HL-60 (cell line): ENCODE results near the gene AKR1B1.

Experiments used
- DNase-seq, 2 experiments: peaks; one replicate each; pipeline ENCODE4 v3.0.0-alpha.2; 2010 to 2020; ENCODE audit warnings: low read depth in 1 of 2, low spot score in 1 of 2
- H3K27ac ChIP-seq: fragments of 250-450 bp; sonication (Bioruptor Pico); replicated peaks from 2 replicates; pipeline ENCODE4 v1.5.1; 2020; ENCODE audit warnings: mild to moderate bottlenecking, moderate library complexity
- H3K27me3 ChIP-seq: fragments of 250-450 bp; sonication (Bioruptor Pico); 2 replicates; pipeline ENCODE4 v1.5.1; 2021; ENCODE audit warnings: mild to moderate bottlenecking, moderate library complexity; ENCODE audit not compliant: insufficient read depth, poor library complexity, severe bottlenecking
- H3K4me3 ChIP-seq: replicated peaks from 2 replicates; pipeline ENCODE4 v1.5.1; 2011; ENCODE audit warnings: mild to moderate bottlenecking, control low read depth, low read length; ENCODE audit not compliant: insufficient read depth
- CTCF ChIP-seq: IDR thresholded peaks from one replicate; pipeline ENCODE4 v1.5.1; 2011; ENCODE audit warnings: low read length, control low read depth, inconsistent platforms; ENCODE audit not compliant: insufficient read depth
- GABPA ChIP-seq: IDR thresholded peaks from 2 replicates; pipeline ENCODE4 v1.6.1; 2012; ENCODE audit warnings: low read depth
- POLR2AphosphoS5 ChIP-seq: IDR thresholded peaks from 2 replicates; pipeline ENCODE4 v1.6.1; 2012; ENCODE audit warnings: low read depth
- SPI1 ChIP-seq: IDR thresholded peaks from 2 replicates; pipeline ENCODE4 v1.6.1; 2012; ENCODE audit warnings: low read depth, mild to moderate bottlenecking, borderline replicate concordance
- TF ChIP-seq, protein P1 (sequence below): IDR thresholded peaks from 2 replicates; pipeline ENCODE4 v1.6.1; 2012; ENCODE audit warnings: low read depth; ENCODE audit not compliant: insufficient replicate concordance

AKR1B1 gene

GRCh38 chr7:134442441-134443220, 16.3 kb downstream of the AKR1B1 start:
- H3K4me3 ChIP-seq, result no peak overlapping the region
- no peaks in the 10 kb centered on the region for H3K27me3 ChIP-seq
- H3K27ac ChIP-seq, result no peak overlapping the region
- no peak for DNase-seq
- TF ChIP-seq CTCF (no peak), SPI1 (no peak)

GRCh38 chr7:134441264-134441663, 17.6 kb downstream of the AKR1B1 start:
- TF ChIP-seq GABPA, result no peak
- no peak for TF ChIP-seq SPI1
- no peak for TF ChIP-seq POLR2AphosphoS5
- no peak for TF ChIP-seq CTCF
- TF ChIP-seq, protein P1, sequence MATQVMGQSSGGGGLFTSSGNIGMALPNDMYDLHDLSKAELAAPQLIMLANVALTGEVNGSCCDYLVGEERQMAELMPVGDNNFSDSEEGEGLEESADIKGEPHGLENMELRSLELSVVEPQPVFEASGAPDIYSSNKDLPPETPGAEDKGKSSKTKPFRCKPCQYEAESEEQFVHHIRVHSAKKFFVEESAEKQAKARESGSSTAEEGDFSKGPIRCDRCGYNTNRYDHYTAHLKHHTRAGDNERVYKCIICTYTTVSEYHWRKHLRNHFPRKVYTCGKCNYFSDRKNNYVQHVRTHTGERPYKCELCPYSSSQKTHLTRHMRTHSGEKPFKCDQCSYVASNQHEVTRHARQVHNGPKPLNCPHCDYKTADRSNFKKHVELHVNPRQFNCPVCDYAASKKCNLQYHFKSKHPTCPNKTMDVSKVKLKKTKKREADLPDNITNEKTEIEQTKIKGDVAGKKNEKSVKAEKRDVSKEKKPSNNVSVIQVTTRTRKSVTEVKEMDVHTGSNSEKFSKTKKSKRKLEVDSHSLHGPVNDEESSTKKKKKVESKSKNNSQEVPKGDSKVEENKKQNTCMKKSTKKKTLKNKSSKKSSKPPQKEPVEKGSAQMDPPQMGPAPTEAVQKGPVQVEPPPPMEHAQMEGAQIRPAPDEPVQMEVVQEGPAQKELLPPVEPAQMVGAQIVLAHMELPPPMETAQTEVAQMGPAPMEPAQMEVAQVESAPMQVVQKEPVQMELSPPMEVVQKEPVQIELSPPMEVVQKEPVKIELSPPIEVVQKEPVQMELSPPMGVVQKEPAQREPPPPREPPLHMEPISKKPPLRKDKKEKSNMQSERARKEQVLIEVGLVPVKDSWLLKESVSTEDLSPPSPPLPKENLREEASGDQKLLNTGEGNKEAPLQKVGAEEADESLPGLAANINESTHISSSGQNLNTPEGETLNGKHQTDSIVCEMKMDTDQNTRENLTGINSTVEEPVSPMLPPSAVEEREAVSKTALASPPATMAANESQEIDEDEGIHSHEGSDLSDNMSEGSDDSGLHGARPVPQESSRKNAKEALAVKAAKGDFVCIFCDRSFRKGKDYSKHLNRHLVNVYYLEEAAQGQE, result no peak

GRCh38 chr7:134440476-134440875, 18.4 kb downstream of the AKR1B1 start:
- no peak for TF ChIP-seq POLR2AphosphoS5
- no peak for TF ChIP-seq SPI1
- TF ChIP-seq GABPA, result no peak
- TF ChIP-seq, protein P1, result no peak
- TF ChIP-seq CTCF, result no peak
- Histone ChIP-seq H3K27me3 (no peaks in the 10 kb centered on the region), H3K27ac (no peak overlapping the region), H3K4me3 (no peak overlapping the region)
- DNase-seq, result no peak

More at GRCh38 chr7:134441264-134441663, 17.6 kb downstream of the AKR1B1 start:
- DNase-seq, result no peak
- Histone ChIP-seq H3K4me3 (no peak overlapping the region), H3K27ac (no peak overlapping the region), H3K27me3 (no peaks in the 10 kb centered on the region)

DNA sequence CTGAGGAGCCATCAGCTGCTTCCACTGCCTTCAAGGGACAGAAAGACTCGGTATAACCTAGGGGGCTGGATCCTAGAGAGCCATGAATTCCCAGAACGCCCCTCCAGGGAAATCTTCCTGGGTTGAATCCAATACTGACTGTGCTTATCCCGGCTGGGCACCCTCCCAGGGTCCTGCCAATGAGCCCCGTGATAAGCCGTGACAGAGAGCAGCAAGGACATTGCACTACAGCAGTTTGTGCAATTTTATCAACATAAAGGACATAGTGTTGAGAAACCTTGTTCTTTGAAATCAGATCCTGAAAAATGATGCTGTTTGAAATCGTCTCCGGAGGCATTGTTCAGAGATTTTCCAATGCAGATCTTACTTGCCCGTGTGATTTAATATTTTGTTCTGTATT, 18.8 kb downstream of the AKR1B1 start:
- DNase-seq, result no peak
- no peak overlapping the region for H3K27ac ChIP-seq
- no peaks in the 10 kb centered on the region for H3K27me3 ChIP-seq
- TF ChIP-seq SPI1 (no peak), POLR2AphosphoS5 (no peak), CTCF (no peak), GABPA (no peak)
- TF ChIP-seq, protein P1, result no peak
- H3K4me3 ChIP-seq, result no peak overlapping the region
